Effector CD8-positive, alpha-beta T cell (primary cell): ENCODE measurements around the gene KIAA0753.
"Not testable (repeated sequence)": the region's sequence is repeated elsewhere in the genome, so short reads cannot be mapped to it uniquely, and the experiment has no call there.

Experiments used
- DNase-seq: peaks from one replicate; lab custom pipeline; 2025; lab: John Stamatoyannopoulos, UW

Gene KIAA0753

GRCh38 chr17:6596941-6597340 is 43.6 kb downstream of the KIAA0753 start:
- no peak for DNase-seq

- no peak for DNase-seq
Observed at GRCh38 chr17:6596511-6596910, 44.0 kb downstream of the KIAA0753 start.

GRCh38 chr17:6596081-6596480 is 44.4 kb downstream of the KIAA0753 start:
- no peak for DNase-seq

GRCh38 chr17:6593371-6593770 is 47.1 kb downstream of the KIAA0753 start:
- not testable (repeated sequence) for DNase-seq

- DNase-seq = no peak
Observed at GRCh38 chr17:6592173-6592572, 48.3 kb downstream of the KIAA0753 start.

GRCh38 chr17:6591599-6592158 is 48.8 kb downstream of the KIAA0753 start:
- no peak for DNase-seq

GRCh38 chr17:6589266-6589946 is 51.1 kb downstream of the KIAA0753 start:
- DNase-seq = no peak

- no peak for DNase-seq
Observed at GRCh38 chr17:6588165-6588564, 52.3 kb downstream of the KIAA0753 start.

GRCh38 chr17:6587310-6587709 is 53.2 kb downstream of the KIAA0753 start:
- no peak for DNase-seq

- no peak for DNase-seq
Observed at GRCh38 chr17:6583411-6583810, 57.1 kb downstream of the KIAA0753 start.

- no peak for DNase-seq
Observed at GRCh38 chr17:6580625-6581024, 59.9 kb downstream of the KIAA0753 start.

GRCh38 chr17:6578491-6578890 is 62.0 kb downstream of the KIAA0753 start:
- no peak for DNase-seq

GRCh38 chr17:6577686-6578263 is 62.7 kb downstream of the KIAA0753 start:
- no peak for DNase-seq

GRCh38 chr17:6576038-6576785 is 64.3 kb downstream of the KIAA0753 start:
- no peak for DNase-seq

GRCh38 chr17:6575596-6575988 is 64.9 kb downstream of the KIAA0753 start:
- no peak for DNase-seq

GRCh38 chr17:6574687-6575595 is 65.6 kb downstream of the KIAA0753 start:
- DNase-seq = no peak

GRCh38 chr17:6573982-6574686 is 66.4 kb downstream of the KIAA0753 start:
- DNase-seq = no peak

- not testable (repeated sequence) for DNase-seq
Observed at GRCh38 chr17:6573495-6573894, 67.0 kb downstream of the KIAA0753 start.

GRCh38 chr17:6572972-6573370 is 67.5 kb downstream of the KIAA0753 start:
- DNase-seq = no peak

GRCh38 chr17:6571452-6571781 is 69.1 kb downstream of the KIAA0753 start:
- DNase-seq = no peak

- DNase-seq = no peak
Observed at GRCh38 chr17:6570731-6571451, 69.6 kb downstream of the KIAA0753 start.
